ENCODE data around the gene BBOX1. TPM values are rescaled to one million over a fixed set of nuclear protein-coding genes. Genes with fewer than 3 reads are reported as not detected.

Gene BBOX1
- total and polyA plus RNA-seq, 9 donors = 0.04 to 2.3 (median 0.52) TPM; not detected in 3

GRCh38 chr11:27064086-27064485, 23.5 kb downstream of the BBOX1 start:
- intact Hi-C loops (cut with DNase I) = no loop called here
- Histone ChIP-seq H3K9me3 (no peaks in the 10 kb centered on the region), H3K27ac (no peak overlapping the region), H3K27me3 (no peaks in the 10 kb centered on the region), H3K4me3 (no peak overlapping the region), H3K4me1 (ENCODE audit: insufficient read depth) (no peaks in the 10 kb centered on the region), H3K36me3 (no peaks in the 10 kb centered on the region)
- WGBS, 3 donors = 30 to 59% (median 44%) methylated on average over 2 of the region's 2 CpGs
- TF ChIP-seq CTCF (IDR thresholded peaks at IDR 0.05) = no peak
- TF ChIP-seq EP300 (IDR thresholded peaks at IDR 0.05) = no peak
- no peak for TF ChIP-seq POLR2A (IDR thresholded peaks at IDR 0.05)
- no peak for DNase-seq

- Histone ChIP-seq H3K4me3 (no peak overlapping the region), H3K27me3 (no peaks in the 10 kb centered on the region), H3K9me3 (no peaks in the 10 kb centered on the region), H3K36me3 (no peaks in the 10 kb centered on the region), H3K27ac (no peak overlapping the region), H3K4me1 (ENCODE audit: insufficient read depth) (no peaks in the 10 kb centered on the region)
- no peak for TF ChIP-seq POLR2A (IDR thresholded peaks at IDR 0.05)
- no peak for TF ChIP-seq EP300 (IDR thresholded peaks at IDR 0.05)
- no peak for TF ChIP-seq CTCF (IDR thresholded peaks at IDR 0.05)
- intact Hi-C loops (cut with DNase I) = no loop called here
- DNase-seq = no peak
- WGBS, 3 donors = 6 to 57% (median 30%) methylated on average over 1 of the region's 1 CpG
Observed at GRCh38 chr11:27075192-27075591, 34.6 kb downstream of the BBOX1 start.

GRCh38 chr11:27075655-27076054, 35.0 kb downstream of the BBOX1 start:
- Histone ChIP-seq H3K27ac (no peak overlapping the region), H3K4me3 (no peak overlapping the region), H3K9me3 (no peaks in the 10 kb centered on the region), H3K36me3 (no peaks in the 10 kb centered on the region), H3K27me3 (no peaks in the 10 kb centered on the region), H3K4me1 (ENCODE audit: insufficient read depth) (no peaks in the 10 kb centered on the region)
- no peak for DNase-seq
- TF ChIP-seq EP300 (IDR thresholded peaks at IDR 0.05) (no peak), POLR2A (IDR thresholded peaks at IDR 0.05) (no peak), CTCF (IDR thresholded peaks at IDR 0.05) (no peak)
- intact Hi-C loops (cut with DNase I) = no loop called here
- WGBS, 3 donors = 20 to 69% (median 60%) methylated on average over 1 of the region's 1 CpG

- no peak overlapping the region for H3K27ac ChIP-seq
- no peaks in the 10 kb centered on the region for H3K27me3 ChIP-seq
- no peaks in the 10 kb centered on the region for H3K4me1 ChIP-seq (ENCODE audit: insufficient read depth)
- no peaks in the 10 kb centered on the region for H3K36me3 ChIP-seq
- WGBS, 3 donors = 79 to 89% (median 83%) methylated on average over 2 of the region's 2 CpGs
- DNase-seq = no peak
- no peaks in the 10 kb centered on the region for H3K9me3 ChIP-seq
- H3K4me3 ChIP-seq = no peak overlapping the region
- intact Hi-C loops (cut with DNase I) = no loop called here
- TF ChIP-seq POLR2A (IDR thresholded peaks at IDR 0.05) = no peak
- no peak for TF ChIP-seq CTCF (IDR thresholded peaks at IDR 0.05)
- TF ChIP-seq EP300 (IDR thresholded peaks at IDR 0.05) = no peak
Observed at GRCh38 chr11:27076121-27076589, 35.5 kb downstream of the BBOX1 start.
